HepG2 (cell line): ENCODE data around the gene ABHD2. TPM values are rescaled to one million over a fixed set of nuclear protein-coding genes. Genes with fewer than 3 reads are reported as not detected.

ENCODE experiments used
- CCAR2 ChIP-seq: fragments of 200-400 bp; formaldehyde crosslinking; optimal IDR thresholded peaks from 2 replicates; pipeline ENCODE3; 2018; ENCODE audit warnings: low read depth, mild to moderate bottlenecking, low read length, moderate library complexity
- CEBPG ChIP-seq: IDR thresholded peaks from 2 replicates; pipeline ENCODE4 v1.6.1; 2016
- DPF2 ChIP-seq: sonication (generic); formaldehyde crosslinking; IDR thresholded peaks from 2 replicates; pipeline ENCODE4 v1.4.0; 2020; ENCODE audit warnings: mild to moderate bottlenecking, low read depth, missing genetic modification reagents, borderline replicate concordance
- GABPB1 ChIP-seq: IDR thresholded peaks from 2 replicates; pipeline ENCODE4 v1.6.1; 2016; ENCODE audit warnings: mild to moderate bottlenecking, missing genetic modification reagents, moderate library complexity, missing compliant biosample characterization
- HDAC1 ChIP-seq: sonication (generic); formaldehyde crosslinking; IDR thresholded peaks from 2 replicates; pipeline ENCODE4 v1.5.1; 2020; ENCODE audit warnings: mild to moderate bottlenecking, missing genetic modification reagents
- KDM1A ChIP-seq: IDR thresholded peaks from 2 replicates; pipeline ENCODE4 v1.6.1; 2016; ENCODE audit warnings: missing compliant biosample characterization
- KDM6A ChIP-seq: IDR thresholded peaks from 2 replicates; pipeline ENCODE4 v1.6.1; 2016; ENCODE audit warnings: low read depth
- MIER3 ChIP-seq: IDR thresholded peaks from 2 replicates; pipeline ENCODE4 v1.6.1; 2016; ENCODE audit warnings: missing compliant biosample characterization, borderline replicate concordance
- NFYC ChIP-seq: IDR thresholded peaks from 2 replicates; pipeline ENCODE4 v1.6.1; 2016; ENCODE audit warnings: missing genetic modification reagents, missing compliant biosample characterization
- POGZ ChIP-seq: sonication (generic); formaldehyde crosslinking; IDR thresholded peaks from 2 replicates; pipeline ENCODE4 v1.4.0; 2020; ENCODE audit warnings: mild to moderate bottlenecking, missing genetic modification reagents
- POLR2AphosphoS5 ChIP-seq: IDR thresholded peaks from 2 replicates; pipeline ENCODE4 v1.6.1; 2012; ENCODE audit warnings: low read depth, low read length
- TCF12 ChIP-seq, 2 experiments: fragments of 450-650 bp in 1 of 2; sonication (generic) in 1 of 2; formaldehyde crosslinking in 1 of 2; IDR thresholded peaks; 2 replicates each; pipeline versions ENCODE4 v1.6.1 to v1.8.0; 2017 to 2022; ENCODE audit warnings: antibody characterized with exemption in 1 of 2, mild to moderate bottlenecking in 1 of 2, missing genetic modification reagents in 1 of 2, moderate library complexity in 1 of 2
- ZNF414 ChIP-seq: sonication (generic); formaldehyde crosslinking; IDR thresholded peaks from 2 replicates; pipeline ENCODE4 v1.5.0; 2020; ENCODE audit warnings: missing genetic modification reagents
- ZNF605 ChIP-seq: sonication (generic); formaldehyde crosslinking; IDR thresholded peaks from 2 replicates; pipeline ENCODE4 v1.8.0; 2022; ENCODE audit warnings: mild to moderate bottlenecking, missing genetic modification reagents
- polyA plus RNA-seq, 8 experiments: library from polyadenylated mRNA; depleted of rRNA in 3 of 8; stranded (reverse) in 7 of 8; unstranded in 1 of 8; fragments of >200 nt; fragmentation: Illumina TruSeq in 4 of 8; extraction: Trizol in 4 of 8; gene quantifications; 2 replicates each; pipeline versions ENCODE4 v1.2.1 to v1.2.3, GENCODE V29; 2011 to 2016; ENCODE audit warnings: low read depth in 4 of 8, missing spikeins in 1 of 8, mixed read lengths in 1 of 8; ENCODE audit not compliant: insufficient read depth in 1 of 8
- total RNA-seq, 5 experiments: library from RNA; depleted of rRNA; stranded (reverse); fragments of >200 nt; fragmentation: Illumina TruSeq; extraction: Trizol; gene quantifications; 2 replicates each; pipeline ENCODE4 v1.2.3, GENCODE V29; 2016; ENCODE audit warnings: low read depth in 1 of 5
- TF ChIP-seq, protein P1 (sequence below): IDR thresholded peaks from 2 replicates; pipeline ENCODE4 v1.6.1; 2016; ENCODE audit warnings: low read depth, borderline replicate concordance
- TF ChIP-seq, protein P2 (sequence below): sonication (generic); formaldehyde crosslinking; IDR thresholded peaks from 2 replicates; pipeline ENCODE4 v1.5.0; 2020; ENCODE audit warnings: mild to moderate bottlenecking, missing genetic modification reagents, moderate library complexity

Gene ABHD2
- total and polyA plus RNA-seq, 2 of the 13 experiments (the other 11 are each of a cell fraction or from before 2014, with no cell fraction given): 14.8 to 22.4 TPM

DNA sequence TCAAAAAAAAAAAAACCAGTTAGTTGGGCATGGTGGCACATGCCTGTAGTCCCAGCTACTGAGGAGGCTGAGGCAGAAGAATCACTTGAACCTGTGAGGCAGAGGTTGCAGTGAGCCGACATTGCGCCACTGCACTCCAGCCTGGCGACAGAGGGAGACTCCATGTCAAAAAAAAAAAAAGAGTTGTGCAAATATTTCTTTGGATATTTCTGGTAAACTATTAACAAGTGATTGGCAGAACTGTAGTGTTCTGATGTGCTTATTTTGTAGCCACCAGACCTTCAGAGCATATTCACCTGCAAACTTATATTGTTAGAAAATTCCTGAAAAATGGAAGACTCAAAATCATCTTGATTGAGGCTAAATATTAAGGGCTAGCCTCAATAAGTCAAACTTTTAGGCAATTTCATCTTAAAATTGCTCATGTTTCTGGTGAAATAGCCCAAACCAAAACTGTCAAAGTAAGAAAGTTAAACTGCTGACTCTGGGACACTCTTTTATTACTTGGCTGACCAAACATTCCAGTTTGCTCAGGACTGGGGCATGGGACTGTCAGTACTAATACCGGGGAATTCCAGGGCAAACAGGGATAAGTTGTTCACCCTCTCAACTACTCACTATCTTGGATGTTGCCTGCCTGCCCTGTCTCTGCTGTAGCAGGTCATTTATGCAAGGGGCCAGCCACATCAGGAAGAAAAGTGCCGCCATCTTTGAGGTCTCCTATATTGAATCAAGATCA, 37.0 kb downstream of the ABHD2 start (continued):
- 0 out of 2 replicates have a peak, but pooled peaks have one; percentile 13 for TF ChIP-seq POLR2AphosphoS5
- TF ChIP-seq POGZ (CRISPR knock-in tag): peak; percentile 42; the same call in 1 of the 2 replicates
- TF ChIP-seq, protein P1, sequence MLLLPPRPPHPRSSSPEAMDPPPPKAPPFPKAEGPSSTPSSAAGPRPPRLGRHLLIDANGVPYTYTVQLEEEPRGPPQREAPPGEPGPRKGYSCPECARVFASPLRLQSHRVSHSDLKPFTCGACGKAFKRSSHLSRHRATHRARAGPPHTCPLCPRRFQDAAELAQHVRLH (CRISPR knock-in tag): peak; percentile 24; the same call in 1 of the 2 replicates
- peak; percentile 61 for TF ChIP-seq HDAC1
- TF ChIP-seq, protein P2, sequence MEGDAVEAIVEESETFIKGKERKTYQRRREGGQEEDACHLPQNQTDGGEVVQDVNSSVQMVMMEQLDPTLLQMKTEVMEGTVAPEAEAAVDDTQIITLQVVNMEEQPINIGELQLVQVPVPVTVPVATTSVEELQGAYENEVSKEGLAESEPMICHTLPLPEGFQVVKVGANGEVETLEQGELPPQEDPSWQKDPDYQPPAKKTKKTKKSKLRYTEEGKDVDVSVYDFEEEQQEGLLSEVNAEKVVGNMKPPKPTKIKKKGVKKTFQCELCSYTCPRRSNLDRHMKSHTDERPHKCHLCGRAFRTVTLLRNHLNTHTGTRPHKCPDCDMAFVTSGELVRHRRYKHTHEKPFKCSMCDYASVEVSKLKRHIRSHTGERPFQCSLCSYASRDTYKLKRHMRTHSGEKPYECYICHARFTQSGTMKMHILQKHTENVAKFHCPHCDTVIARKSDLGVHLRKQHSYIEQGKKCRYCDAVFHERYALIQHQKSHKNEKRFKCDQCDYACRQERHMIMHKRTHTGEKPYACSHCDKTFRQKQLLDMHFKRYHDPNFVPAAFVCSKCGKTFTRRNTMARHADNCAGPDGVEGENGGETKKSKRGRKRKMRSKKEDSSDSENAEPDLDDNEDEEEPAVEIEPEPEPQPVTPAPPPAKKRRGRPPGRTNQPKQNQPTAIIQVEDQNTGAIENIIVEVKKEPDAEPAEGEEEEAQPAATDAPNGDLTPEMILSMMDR (CRISPR knock-in tag): 0 out of 2 replicates have a peak, but pooled peaks have one; percentile 6
- TF ChIP-seq ZNF414 (CRISPR knock-in tag): peak; percentile 75; the same call in 1 of the 2 replicates
- TF ChIP-seq KDM1A (CRISPR knock-in tag): peak; percentile 7; the same call in 1 of the 2 replicates
- TF ChIP-seq CCAR2: no peak
- peak; percentile 43; the same call in 1 of the 2 replicates for TF ChIP-seq KDM6A (CRISPR knock-in tag)
- TF ChIP-seq CEBPG (CRISPR knock-in tag): peak; percentile 92
- TF ChIP-seq DPF2 (CRISPR knock-in tag): 0 out of 2 replicates have a peak, but pooled peaks have one; percentile 23
- peak; percentile 20; the same call in 1 of the 2 replicates for TF ChIP-seq MIER3 (CRISPR knock-in tag)
- TF ChIP-seq NFYC: no peak
- 0 out of 2 replicates have a peak, but pooled peaks have one; percentile 33 for TF ChIP-seq ZNF605 (CRISPR knock-in tag)
- 0 out of 2 replicates have a peak, but pooled peaks have one; percentile 24 for TF ChIP-seq GABPB1 (CRISPR knock-in tag)
- TF ChIP-seq TCF12 (IDR thresholded peaks at IDR 0.05): no peak
- TF ChIP-seq TCF12 (CRISPR knock-in tag; IDR thresholded peaks at IDR 0.05): peak; percentile 65; the same call in 1 of the 2 replicates
